Lower leg skin (tissue), 4 donors: ENCODE data around the gene ENTPD7. TPM values are rescaled to one million over a fixed set of nuclear protein-coding genes. Genes with fewer than 3 reads are reported as not detected.

Experiments
- DNase-seq, 2 donors: peaks; one replicate each; pipeline ENCODE4 v3.0.0-alpha.2; 2019; ENCODE audit warnings: low spot score in 2 of 2
- H3K4me3 ChIP-seq: fragments of 200-600 bp; sonication (generic); 2 replicates; pipeline ENCODE4 v1.5.1; 2017; ENCODE audit warnings: mild to moderate bottlenecking, low read depth; ENCODE audit not compliant: poor library complexity, severe bottlenecking
- CTCF ChIP-seq, 3 donors: fragments of 450-650 bp; IDR thresholded peaks; one replicate each; pipeline ENCODE4 v1.5.1; 2016; ENCODE audit warnings: antibody characterized with exemption in 3 of 3, mild to moderate bottlenecking in 3 of 3, moderate library complexity in 2 of 3
- POLR2A ChIP-seq, 2 donors: fragments of 450-650 bp; IDR thresholded peaks; one replicate each; pipeline ENCODE4 v1.6.1; 2016 to 2017; ENCODE audit warnings: antibody characterized with exemption in 2 of 2, mild to moderate bottlenecking in 1 of 2, moderate library complexity in 1 of 2
- WGBS, 2 donors: methylation state at CpG; one replicate each; pipeline ENCODE4 v1.1.5; 2018; 5-methylcytosine and 5-hydroxymethylcytosine counted together
- intact Hi-C: fragments of 100-400 bp; cut with DNase I; formaldehyde crosslinking; loops from one replicate; pipeline ENCODE4 v1.15.0; 2023; ENCODE audit warnings: low total_unique reads
- total RNA-seq, 4 donors: library from RNA; depleted of rRNA; stranded (reverse); fragments of >200 nt; gene quantifications; one replicate each; pipeline ENCODE4 v1.1.0, GENCODE V29; 2016

The ENTPD7 gene
- total RNA-seq, 4 donors from 2014 or later = 5.6 to 8.8 (median 8.1) TPM

GRCh38 chr10:99685597-99685967 lies 26.3 kb downstream of the ENTPD7 start:
- H3K4me3 ChIP-seq = no peak overlapping the region
- intact Hi-C loops = loop anchor here (10.0 kb wide), 1 partner anchor 61 kb away; the partner anchor contains the start of gene SLC25A28

GRCh38 chr10:99689461-99689860 lies 30.2 kb downstream of the ENTPD7 start:
- intact Hi-C loops = loop anchor here (10.0 kb wide), 1 partner anchor 65 kb away; the partner anchor contains the start of gene SLC25A28
- WGBS, 2 donors = 56 to 74% methylated on average over 1 of the region's 1 CpG
- H3K4me3 ChIP-seq = no peak overlapping the region

More at GRCh38 chr10:99685597-99685967, 26.3 kb downstream of the ENTPD7 start:
- WGBS, 2 donors = 43 to 56% methylated on average over 2 of the region's 2 CpGs
- DNase-seq = no peak
- TF ChIP-seq CTCF (IDR thresholded peaks at IDR 0.05) = no peak
- no peak for TF ChIP-seq POLR2A (IDR thresholded peaks at IDR 0.05)

GRCh38 chr10:99693933-99694583 lies 34.7 kb downstream of the ENTPD7 start:
- H3K4me3 ChIP-seq = no peak overlapping the region
- intact Hi-C loops = no loop called here
- WGBS, 2 donors = 92 to 97% methylated on average over 3 of the region's 3 CpGs
- no peak for DNase-seq
- TF ChIP-seq POLR2A (IDR thresholded peaks at IDR 0.05) (no peak), CTCF (IDR thresholded peaks at IDR 0.05) (no peak)

More at GRCh38 chr10:99689461-99689860, 30.2 kb downstream of the ENTPD7 start:
- TF ChIP-seq CTCF (IDR thresholded peaks at IDR 0.05) (no peak), POLR2A (IDR thresholded peaks at IDR 0.05) (no peak)
- no peak for DNase-seq

GRCh38 chr10:99695761-99696160 lies 36.5 kb downstream of the ENTPD7 start:
- H3K4me3 ChIP-seq = no peak overlapping the region
- intact Hi-C loops = no loop called here
- 91 to 92% methylated on average over 6 of the region's 6 CpGs for WGBS, 2 donors
- TF ChIP-seq CTCF (IDR thresholded peaks at IDR 0.05) (no peak), POLR2A (IDR thresholded peaks at IDR 0.05) (no peak)
- no peak for DNase-seq

GRCh38 chr10:99698504-99699080 lies 39.3 kb downstream of the ENTPD7 start:
- DNase-seq = no peak
- intact Hi-C loops = no loop called here
- TF ChIP-seq POLR2A (IDR thresholded peaks at IDR 0.05) (no peak), CTCF (IDR thresholded peaks at IDR 0.05) (no peak)
- no peak overlapping the region for H3K4me3 ChIP-seq
- WGBS, 2 donors = 90 to 96% methylated on average over 8 of the region's 8 CpGs
